ENCODE measurements around the gene CLTB.

Gene CLTB

DNA sequence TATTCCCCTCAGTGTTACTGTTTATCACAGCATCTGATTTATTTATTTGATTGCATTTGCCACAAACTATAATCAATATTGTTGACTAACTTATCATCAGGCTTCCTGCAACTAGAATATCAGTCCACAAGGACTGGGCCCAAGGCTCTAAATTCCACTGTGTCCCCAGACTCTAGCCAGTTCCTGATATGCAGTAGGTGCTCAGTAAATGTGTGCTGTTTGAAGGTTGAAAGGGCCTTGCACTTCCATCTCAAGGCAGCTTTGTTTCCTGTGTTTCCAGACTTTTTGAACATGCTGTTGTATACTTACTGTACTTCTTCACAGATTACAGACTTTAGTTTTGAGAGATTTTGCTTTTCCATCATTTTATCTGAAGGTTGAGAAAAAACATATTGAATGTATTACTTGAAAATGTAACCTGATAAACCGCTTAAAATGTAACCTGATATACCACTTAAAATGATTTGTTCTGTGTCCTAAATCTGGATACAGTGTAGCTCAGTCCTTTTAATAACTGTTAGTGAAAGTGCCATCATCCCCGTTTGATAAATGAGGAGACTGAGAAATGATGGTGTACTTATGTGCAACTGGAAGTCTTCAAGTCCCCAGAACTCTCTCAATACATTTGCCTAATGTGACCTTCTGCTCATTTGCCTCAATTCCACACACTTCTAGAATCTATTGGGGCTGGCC lies 73.4 kb downstream of the CLTB start:
- TF ChIP-seq GATA3 (IDR thresholded peaks at IDR 0.05; ENCODE audit: low read depth, low read length) (no peak), GATA2 (IDR thresholded peaks at IDR 0.05; ENCODE audit: low read depth, low read length) (no peak)
